Astrocyte (in vitro differentiated cells and primary cell): Measurements from ENCODE around the gene ZNF587. TPM values are rescaled to one million over a fixed set of nuclear protein-coding genes. Genes with fewer than 3 reads are reported as not detected.
"Not testable (repeated sequence)": the region's sequence is repeated elsewhere in the genome, so short reads cannot be mapped to it uniquely, and the experiment has no call there.

Source experiments
- DNase-seq: peaks from one replicate; pipeline ENCODE4 v3.0.0-alpha.2; 2010; ENCODE audit warnings: low read depth
- FAIRE-seq: peaks from 2 replicates; lab custom pipeline; 2011; peaks lifted over from hg19 to GRCh38; lab: Jason Lieb, UNC
- H2AFZ ChIP-seq: 2 replicates; pipeline ENCODE4 v1.6.0; 2012; ENCODE audit warnings: low read depth, low read length, inconsistent platforms
- H3K27ac ChIP-seq: 2 replicates; pipeline ENCODE4 v1.5.1; 2011; ENCODE audit warnings: low read depth, low read length, inconsistent platforms
- H3K27me3 ChIP-seq: 2 replicates; pipeline ENCODE4 v1.6.0; 2011; ENCODE audit warnings: low read length, inconsistent platforms; ENCODE audit not compliant: insufficient read depth
- H3K36me3 ChIP-seq: 2 replicates; pipeline ENCODE4 v1.5.1; 2011; ENCODE audit warnings: low read length, inconsistent platforms; ENCODE audit not compliant: insufficient read depth
- H3K4me1 ChIP-seq: 2 replicates; pipeline ENCODE4 v1.5.1; 2011; ENCODE audit warnings: low read length, inconsistent platforms; ENCODE audit not compliant: insufficient read depth
- H3K4me2 ChIP-seq: 2 replicates; pipeline ENCODE4 v1.6.0; 2012; ENCODE audit warnings: low read length, inconsistent platforms
- H3K4me3 ChIP-seq: 2 replicates; pipeline ENCODE4 v1.5.1; 2011; ENCODE audit warnings: low read depth, mild to moderate bottlenecking, low read length, inconsistent platforms; ENCODE audit not compliant: insufficient read depth
- H3K79me2 ChIP-seq: 2 replicates; pipeline ENCODE4 v1.6.0; 2012; ENCODE audit warnings: mild to moderate bottlenecking, low read length, inconsistent platforms; ENCODE audit not compliant: insufficient read depth
- H3K9ac ChIP-seq: 2 replicates; pipeline ENCODE4 v1.6.0; 2012; ENCODE audit warnings: mild to moderate bottlenecking, low read length, inconsistent platforms
- H3K9me3 ChIP-seq: 2 replicates; pipeline ENCODE4 v1.5.1; 2012; ENCODE audit warnings: low read depth, mild to moderate bottlenecking, low read length, inconsistent platforms; ENCODE audit not compliant: insufficient read depth
- H4K20me1 ChIP-seq: 2 replicates; pipeline ENCODE4 v1.6.0; 2012; ENCODE audit warnings: low read length, inconsistent platforms; ENCODE audit not compliant: insufficient read depth
- H3K27ac Mint-ChIP-seq: one replicate; pipeline ENCODE4 v1.8.0; 2021; ENCODE audit warnings: mild to moderate bottlenecking, mixed read lengths; ENCODE audit not compliant: unreplicated experiment
- H3K27me3 Mint-ChIP-seq: one replicate; pipeline ENCODE4 v1.8.0; 2021; ENCODE audit warnings: low read depth, mixed read lengths; ENCODE audit not compliant: unreplicated experiment
- H3K36me3 Mint-ChIP-seq: one replicate; pipeline ENCODE4 v1.8.0; 2021; ENCODE audit warnings: low read depth, mixed read lengths; ENCODE audit not compliant: unreplicated experiment
- H3K4me1 Mint-ChIP-seq: one replicate; pipeline ENCODE4 v1.8.0; 2021; ENCODE audit warnings: low read depth, mixed read lengths; ENCODE audit not compliant: unreplicated experiment
- H3K4me3 Mint-ChIP-seq: one replicate; pipeline ENCODE4 v1.8.0; 2021; ENCODE audit warnings: mild to moderate bottlenecking, moderate library complexity, mixed read lengths; ENCODE audit not compliant: unreplicated experiment
- H3K9me3 Mint-ChIP-seq: one replicate; pipeline ENCODE4 v1.8.0; 2021; ENCODE audit warnings: mild to moderate bottlenecking, mixed read lengths; ENCODE audit not compliant: unreplicated experiment
- EZH2 ChIP-seq: IDR thresholded peaks from 2 replicates; pipeline ENCODE4 v1.6.1; 2012; ENCODE audit warnings: mild to moderate bottlenecking, low read length, inconsistent platforms; ENCODE audit not compliant: insufficient read depth
- total RNA-seq: library from RNA; stranded (reverse); gene quantifications from 2 replicates; pipeline ENCODE4 v1.2.1, GENCODE V29; 2021
- TF ChIP-seq, protein P1 (sequence below): IDR thresholded peaks from 2 replicates; pipeline ENCODE4 v1.5.1; 2011; ENCODE audit warnings: low read depth, mild to moderate bottlenecking, inconsistent platforms, low read length, moderate library complexity; ENCODE audit not compliant: insufficient read depth

ZNF587 gene
- total RNA-seq, 1 donor from 2014 or later, result 37.4 TPM

DNA sequence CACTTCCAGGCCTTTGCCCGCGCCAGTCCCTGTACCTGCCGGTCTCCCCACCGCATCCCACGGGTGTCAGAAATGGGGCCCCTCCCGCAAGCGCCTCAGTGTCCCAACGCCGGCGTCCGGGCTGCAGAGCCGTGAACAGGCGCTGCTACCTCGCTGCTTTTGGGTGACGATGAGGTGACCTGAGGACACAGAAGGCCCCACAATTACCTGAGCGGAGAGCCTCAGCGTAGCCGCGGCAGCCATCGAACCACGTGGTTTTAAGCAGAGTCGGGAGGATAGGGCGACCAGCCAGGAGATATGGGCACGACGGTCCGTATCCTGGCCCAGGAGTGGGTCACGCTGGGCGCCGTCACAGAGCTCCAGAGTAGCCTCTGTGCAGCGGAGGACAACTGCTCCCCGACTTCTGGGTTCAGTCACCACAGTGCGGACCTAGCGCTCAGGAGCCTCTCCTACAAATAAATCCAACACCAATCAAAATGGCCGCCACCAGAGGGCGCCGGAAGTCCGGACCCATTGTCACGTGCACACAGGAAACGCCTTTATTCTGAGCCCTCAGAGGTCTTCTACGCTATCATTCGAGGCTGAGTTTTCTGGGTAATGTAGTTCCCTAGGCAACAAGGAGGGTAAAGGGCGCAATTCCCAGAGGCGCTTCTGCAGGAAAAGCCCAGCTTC, 39.0 kb downstream of the ZNF587 start, which contains the start of gene ZNF814:
TSS of gene ZNF814 (minus strand) at position 478 of the 672 bp plus-strand sequence. CDS start at position 243, 235 bp downstream.
- Histone ChIP-seq H3K36me3 (no peaks in the 10 kb centered on the region), H3K79me2 (peaks cover 42% of the 10 kb centered on the region), H3K27ac (peak within 1 kb of the TSS; percentile 56), H3K27me3 (no peaks in the 10 kb centered on the region), H2AFZ (peak within 1 kb of the TSS; percentile 94), H3K4me1 (peaks cover 5% of the 10 kb centered on the region), H3K9ac (peak within 1 kb of the TSS; percentile 82), H4K20me1 (no peaks in the 10 kb centered on the region), H3K4me2 (peak within 1 kb of the TSS; percentile 91), H3K9me3 (no peaks in the 10 kb centered on the region), H3K4me3 (peak within 1 kb of the TSS; percentile 83)
- H3K27me3 Mint-ChIP-seq, result no peaks in the 10 kb centered on the region
- H3K36me3 Mint-ChIP-seq, result peaks cover 14% of the 10 kb centered on the region
- DNase-seq, result peak; percentile 59
- peak within 1 kb of the TSS; percentile 100 for H3K27ac Mint-ChIP-seq
- H3K4me3 Mint-ChIP-seq, result peak within 1 kb of the TSS; percentile 97
- FAIRE-seq, result no peak
- peaks cover 41% of the 10 kb centered on the region for H3K4me1 Mint-ChIP-seq
- peaks cover 4% of the 10 kb centered on the region for H3K9me3 Mint-ChIP-seq
- no peak for TF ChIP-seq EZH2
- TF ChIP-seq, protein P1, sequence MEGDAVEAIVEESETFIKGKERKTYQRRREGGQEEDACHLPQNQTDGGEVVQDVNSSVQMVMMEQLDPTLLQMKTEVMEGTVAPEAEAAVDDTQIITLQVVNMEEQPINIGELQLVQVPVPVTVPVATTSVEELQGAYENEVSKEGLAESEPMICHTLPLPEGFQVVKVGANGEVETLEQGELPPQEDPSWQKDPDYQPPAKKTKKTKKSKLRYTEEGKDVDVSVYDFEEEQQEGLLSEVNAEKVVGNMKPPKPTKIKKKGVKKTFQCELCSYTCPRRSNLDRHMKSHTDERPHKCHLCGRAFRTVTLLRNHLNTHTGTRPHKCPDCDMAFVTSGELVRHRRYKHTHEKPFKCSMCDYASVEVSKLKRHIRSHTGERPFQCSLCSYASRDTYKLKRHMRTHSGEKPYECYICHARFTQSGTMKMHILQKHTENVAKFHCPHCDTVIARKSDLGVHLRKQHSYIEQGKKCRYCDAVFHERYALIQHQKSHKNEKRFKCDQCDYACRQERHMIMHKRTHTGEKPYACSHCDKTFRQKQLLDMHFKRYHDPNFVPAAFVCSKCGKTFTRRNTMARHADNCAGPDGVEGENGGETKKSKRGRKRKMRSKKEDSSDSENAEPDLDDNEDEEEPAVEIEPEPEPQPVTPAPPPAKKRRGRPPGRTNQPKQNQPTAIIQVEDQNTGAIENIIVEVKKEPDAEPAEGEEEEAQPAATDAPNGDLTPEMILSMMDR, result peak; percentile 21

DNA sequence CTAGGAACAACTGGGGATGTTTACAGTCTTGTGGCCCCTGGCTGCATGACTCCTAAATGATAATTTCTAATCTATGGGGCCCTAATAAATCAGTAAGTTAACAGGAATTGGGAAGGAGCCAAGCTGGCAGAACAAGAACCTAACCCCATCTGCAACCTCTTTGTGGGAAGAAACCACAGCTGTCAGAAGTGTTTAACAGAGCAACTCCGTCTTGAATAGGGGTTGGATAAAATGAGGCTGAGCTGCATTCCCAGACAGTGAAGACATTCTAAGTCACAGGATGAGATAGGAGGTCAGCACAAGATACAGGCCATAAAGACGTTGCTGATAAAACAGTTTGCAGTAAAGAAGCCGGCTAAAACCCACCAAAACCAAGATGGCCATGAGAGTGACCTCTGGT, 41.0 kb downstream of the ZNF587 start:
- H3K27me3 Mint-ChIP-seq, H3K9me3 Mint-ChIP-seq, H3K9me3 ChIP-seq, H3K27me3 ChIP-seq, FAIRE-seq, H3K4me3 ChIP-seq, H2AFZ ChIP-seq, H3K36me3 Mint-ChIP-seq, H4K20me1 ChIP-seq, H3K4me1 ChIP-seq, H3K9ac ChIP-seq, H3K36me3 ChIP-seq, H3K4me2 ChIP-seq: not testable (repeated sequence)
- Mint-ChIP-seq H3K4me3 (peak overlapping the region; percentile 71), H3K27ac (peak overlapping the region; percentile 100), H3K4me1 (peaks cover 33% of the 10 kb centered on the region)
- Histone ChIP-seq H3K27ac (peak overlapping the region; percentile 10), H3K79me2 (peaks cover 23% of the 10 kb centered on the region)
- peak; percentile 97 for DNase-seq

DNA sequence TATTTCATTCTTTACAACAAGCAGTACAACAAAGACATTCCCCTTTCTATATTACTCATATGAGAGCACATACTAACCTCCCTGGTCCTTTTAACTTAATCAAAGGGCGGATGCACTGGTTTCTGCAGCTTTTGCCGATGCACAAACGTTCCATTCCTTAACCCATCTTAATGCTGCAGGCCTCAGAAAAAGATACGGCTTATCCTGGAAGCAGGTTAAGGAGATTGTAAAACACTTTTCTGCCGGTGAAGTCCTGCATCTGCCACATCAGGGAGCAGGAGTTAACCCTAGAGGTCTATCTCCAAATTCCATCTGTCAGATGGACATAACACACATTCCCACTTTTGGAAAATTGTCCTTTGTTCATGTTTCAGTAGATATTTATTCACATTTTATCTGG, 50.7 kb downstream of the ZNF587 start:
- Mint-ChIP-seq H3K9me3 (no peaks in the 10 kb centered on the region), H3K27ac (no peak overlapping the region), H3K27me3 (no peaks in the 10 kb centered on the region), H3K4me3 (no peak overlapping the region), H3K4me1 (peaks cover 7% of the 10 kb centered on the region), H3K36me3 (peaks cover 13% of the 10 kb centered on the region)
- no peak overlapping the region for H3K4me3 ChIP-seq
- DNase-seq, result no peak
- no peak overlapping the region for H2AFZ ChIP-seq
- H3K36me3 ChIP-seq, result no peaks in the 10 kb centered on the region
- H3K4me2 ChIP-seq, result no peak overlapping the region
- TF ChIP-seq EZH2, result no peak
- TF ChIP-seq, protein P1, result no peak
- H3K9me3 ChIP-seq, result peaks cover 7% of the 10 kb centered on the region
- H3K79me2 ChIP-seq, result no peaks in the 10 kb centered on the region
- H4K20me1 ChIP-seq, result no peaks in the 10 kb centered on the region
- H3K27ac ChIP-seq, result no peak overlapping the region
- H3K9ac ChIP-seq, result no peak overlapping the region
- H3K4me1 ChIP-seq, result no peaks in the 10 kb centered on the region
- FAIRE-seq, result no peak
- no peaks in the 10 kb centered on the region for H3K27me3 ChIP-seq
